SK-N-MC (cell line): Measurements from ENCODE around the gene CHTF18.

Experiments used
- EZH2 ChIP-seq: fragments of 200-600 bp; sonication (generic); IDR thresholded peaks from one replicate; pipeline ENCODE4 v1.6.1; 2017; ENCODE audit warnings: antibody characterized with exemption
- FOXP2 ChIP-seq: optimal IDR thresholded peaks from 2 replicates; pipeline ENCODE3; 2011; ENCODE audit warnings: mild to moderate bottlenecking, moderate library complexity; ENCODE audit not compliant: insufficient read depth; ENCODE audit errors: extremely low read length, control extremely low read depth
- POLR2AphosphoS5 ChIP-seq: IDR thresholded peaks from 2 replicates; pipeline ENCODE4 v1.6.1; 2012; ENCODE audit warnings: mild to moderate bottlenecking, low read depth, low read length, borderline replicate concordance

- TF ChIP-seq POLR2AphosphoS5 (no peak), EZH2 (no peak), FOXP2 (no peak)
Measured at GRCh38 chr16:818132-818531, 29.7 kb downstream of the CHTF18 start.
